ENCODE results near the gene MEX3D. TPM values are rescaled to one million over a fixed set of nuclear protein-coding genes. Genes with fewer than 3 reads are reported as not detected.

The MEX3D gene
- total and polyA plus RNA-seq, 4 experiments from 2014 or later, result 0.16 to 4.9 (median 4.5) TPM; not detected in 1

DNA sequence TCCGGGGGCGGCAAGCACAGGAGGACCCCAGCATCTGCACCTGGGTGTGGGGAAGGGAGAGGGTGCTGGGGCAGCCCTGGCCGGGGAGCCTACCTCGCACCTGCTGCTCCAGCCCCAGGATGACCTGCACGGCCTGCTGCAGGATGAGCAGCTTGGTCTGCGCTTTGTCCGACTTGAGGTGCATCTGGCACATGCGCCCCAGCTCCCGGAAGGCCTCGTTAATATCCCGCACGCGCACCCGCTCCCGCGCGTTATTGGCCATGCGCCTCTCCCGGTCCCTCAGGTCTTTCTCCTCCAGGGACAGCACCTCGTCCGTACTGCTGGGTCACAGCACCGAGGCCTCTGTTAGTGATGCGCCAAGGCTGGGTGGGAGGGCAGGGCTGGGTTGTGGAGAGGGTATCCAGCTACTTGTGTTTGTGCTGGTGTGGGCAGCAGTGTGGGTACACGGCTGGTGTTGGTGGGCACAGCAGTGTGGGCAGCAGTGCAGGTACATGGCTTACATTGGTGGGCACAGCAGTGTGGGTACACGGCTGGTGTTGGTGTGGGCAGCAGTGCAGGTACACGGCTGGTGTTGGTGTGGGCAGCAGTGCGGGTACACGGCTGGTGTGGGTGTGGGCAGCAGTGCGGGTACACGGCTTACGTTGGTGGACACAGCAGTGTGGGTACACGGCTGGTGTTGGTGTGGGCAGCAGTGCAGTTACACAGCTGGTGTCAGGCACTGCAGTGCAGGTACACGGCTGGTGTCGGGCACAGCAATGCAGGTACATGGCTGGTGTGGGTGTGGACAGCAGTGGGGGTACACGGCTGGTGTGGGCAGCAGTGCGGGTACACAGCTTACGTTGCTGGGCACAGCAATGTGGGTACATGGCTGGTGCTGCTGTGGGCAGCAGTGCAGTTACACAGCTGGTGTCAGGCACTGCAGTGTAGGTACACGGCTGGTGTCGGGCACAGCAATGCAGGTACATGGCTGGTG lies 44.3 kb upstream of the MEX3D start:
- Mint-ChIP-seq H3K27ac (no peak overlapping the region), H3K4me1 (peaks cover 14 to 54% (median 32%) of the 10 kb centered on the region in 4 donors), H3K9me3 (no peaks in the 10 kb centered on the region), H3K27me3 (no peaks in the 10 kb centered on the region), H3K4me3 (no peak overlapping the region), H3K36me3 (peaks cover 19 to 27% of the 10 kb centered on the region in 2 donors)
- peaks cover 27% of the 10 kb centered on the region for H3K36me3 ChIP-seq (ENCODE audit: insufficient read depth, low read length)
- intact Hi-C loops (cut with micrococcal nuclease), result no loop called here
- no peak overlapping the region for H3K4me3 ChIP-seq (ENCODE audit: low read length in 2 of 2)
- peak in 1 of 5 donors; percentile 29 for DNase-seq
- H3K9me3 ChIP-seq (ENCODE audit: control insufficient read depth in 1 of 2, low read length in 2 of 2), result no peaks in the 10 kb centered on the region
- H3K27ac ChIP-seq (ENCODE audit: low read depth, low read length), result no peak overlapping the region
- no peaks in the 10 kb centered on the region for H3K27me3 ChIP-seq (ENCODE audit: insufficient read depth, low read length)
- POLR2A ChIA-PET (ENCODE audit: partially characterized antibody), result interaction anchor here (1.1 to 9.8 kb wide), 2 partner anchors 19 to 39 kb away, joined by 3 to 115 read pairs; partner anchors contain the start of gene TCF3
- CTCF ChIA-PET (ENCODE audit: partially characterized antibody), result no interaction called here
- peaks cover 37% of the 10 kb centered on the region for H3K4me1 ChIP-seq (ENCODE audit: insufficient read depth, low read length)

- no peaks in the 10 kb centered on the region for H3K27me3 ChIP-seq (ENCODE audit: insufficient read depth, low read length)
- H3K36me3 Mint-ChIP-seq, result peaks cover 15 to 20% of the 10 kb centered on the region in 2 donors
- H3K4me1 Mint-ChIP-seq, result peaks cover 15 to 53% (median 30%) of the 10 kb centered on the region in 4 donors
- no peaks in the 10 kb centered on the region for H3K27me3 Mint-ChIP-seq
- H3K4me1 ChIP-seq (ENCODE audit: insufficient read depth, low read length), result peaks cover 34% of the 10 kb centered on the region
- ChIA-PET POLR2A (ENCODE audit: partially characterized antibody) (interaction anchor here (9.8 kb wide), 1 partner anchor 40 kb away, joined by 115 read pairs; the partner anchor contains the start of gene TCF3), CTCF (ENCODE audit: partially characterized antibody) (no interaction called here)
- H3K27ac ChIP-seq (ENCODE audit: low read depth, low read length), result no peak overlapping the region
- H3K4me3 ChIP-seq (ENCODE audit: low read length in 2 of 2), result no peak overlapping the region
- no peaks in the 10 kb centered on the region for H3K9me3 ChIP-seq (ENCODE audit: control insufficient read depth in 1 of 2, low read length in 2 of 2)
- no peaks in the 10 kb centered on the region for H3K9me3 Mint-ChIP-seq
- intact Hi-C loops (cut with micrococcal nuclease), result no loop called here
- H3K4me3 Mint-ChIP-seq, result peak overlapping the region in 1 of 8 donors; percentile 53
- H3K27ac Mint-ChIP-seq, result peak overlapping the region in 5 of 7 donors; percentile 15 to 64 (median 46)
- peaks cover 27% of the 10 kb centered on the region for H3K36me3 ChIP-seq (ENCODE audit: insufficient read depth, low read length)
- no peak for DNase-seq
These were observed 43.2 kb upstream of the MEX3D start for GRCh38 chr19:1611353-1611752.

DNA sequence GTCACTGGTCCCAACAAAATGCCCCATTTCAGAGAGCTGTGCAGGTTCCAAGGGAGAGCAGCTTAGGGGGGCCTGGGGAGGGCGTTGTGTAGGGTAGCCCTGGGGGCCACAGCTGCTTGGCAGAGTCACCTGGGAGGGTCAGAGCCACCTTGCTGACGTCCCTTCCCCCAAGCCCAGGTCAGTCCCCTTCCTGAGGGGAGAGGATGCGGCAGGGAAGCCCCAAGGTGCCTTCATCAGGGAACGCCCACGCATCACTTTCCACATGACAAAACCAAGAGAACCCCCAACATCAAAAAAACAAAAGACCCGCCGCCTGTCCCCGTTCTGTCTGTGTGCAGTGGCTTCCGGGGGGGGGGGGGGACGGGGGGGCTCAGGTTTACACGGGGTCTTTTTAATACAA lies 42.5 kb upstream of the MEX3D start:
- H3K36me3 ChIP-seq (ENCODE audit: insufficient read depth, low read length), result peaks cover 25% of the 10 kb centered on the region
- H3K4me3 Mint-ChIP-seq, result no peak overlapping the region
- DNase-seq, result no peak

DNA sequence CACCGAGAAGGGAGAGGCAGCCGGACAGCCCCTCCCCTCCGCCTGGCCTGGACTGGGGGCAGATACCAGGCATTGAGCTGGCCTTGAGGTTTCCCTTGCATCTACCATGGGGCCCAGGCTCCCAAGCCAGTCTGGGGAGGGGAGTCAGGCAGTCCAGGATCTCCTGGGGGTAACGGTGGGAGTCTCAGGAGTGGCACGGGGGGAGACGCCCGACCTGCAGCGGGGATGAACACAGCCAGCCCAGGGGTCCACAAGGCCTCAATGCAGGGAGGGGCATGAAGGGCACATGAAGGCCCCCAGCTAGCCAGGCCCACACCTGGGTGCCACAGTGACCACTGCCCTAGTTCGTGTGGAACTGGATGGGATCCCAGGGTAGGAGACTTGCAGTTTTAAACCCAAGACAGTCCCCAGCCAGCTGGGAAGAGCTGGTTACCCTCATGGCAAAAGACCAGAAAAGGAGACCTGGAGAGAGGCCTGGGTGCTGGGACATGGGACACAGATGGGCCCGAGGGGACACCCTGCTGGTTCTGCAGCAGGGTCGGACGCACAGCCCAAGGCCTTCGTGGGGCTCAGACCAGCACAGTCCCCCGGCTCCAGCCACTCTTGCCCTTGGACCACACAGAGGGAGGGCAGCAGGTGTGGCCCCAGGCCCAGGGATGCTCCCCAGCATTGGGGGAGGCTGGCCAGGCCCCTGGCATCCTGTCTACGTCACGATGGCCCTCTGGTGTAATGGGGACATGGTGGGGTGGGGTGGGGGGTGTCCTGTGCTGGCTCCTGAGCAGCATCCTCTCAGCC lies 41.8 kb upstream of the MEX3D start:
- DNase-seq, result no peak
- intact Hi-C loops (cut with micrococcal nuclease), result no loop called here
- H3K4me3 Mint-ChIP-seq, result peak overlapping the region in 5 of 8 donors; percentile 67 to 91 (median 88)
- no peaks in the 10 kb centered on the region for H3K9me3 ChIP-seq (ENCODE audit: control insufficient read depth in 1 of 2, low read length in 2 of 2)
- POLR2A ChIA-PET (ENCODE audit: partially characterized antibody), result interaction anchor here (1.9 to 9.8 kb wide), 2 partner anchors 17 to 41 kb away, joined by 10 to 115 read pairs; partner anchors contain the start of genes MBD3 and TCF3
- H3K4me1 ChIP-seq (ENCODE audit: insufficient read depth, low read length), result peaks cover 39% of the 10 kb centered on the region
- peaks cover 18 to 57% (median 38%) of the 10 kb centered on the region in 4 donors for H3K4me1 Mint-ChIP-seq
- H3K27ac ChIP-seq (ENCODE audit: low read depth, low read length), result peak overlapping the region; percentile 58
- H3K36me3 ChIP-seq (ENCODE audit: insufficient read depth, low read length), result peaks cover 22% of the 10 kb centered on the region
- peaks cover 8 to 21% of the 10 kb centered on the region in 2 donors for H3K36me3 Mint-ChIP-seq
- CTCF ChIA-PET (ENCODE audit: partially characterized antibody), result no interaction called here
- H3K27me3 ChIP-seq (ENCODE audit: insufficient read depth, low read length), result no peaks in the 10 kb centered on the region
- no peaks in the 10 kb centered on the region for H3K9me3 Mint-ChIP-seq
- no peaks in the 10 kb centered on the region for H3K27me3 Mint-ChIP-seq
- peak overlapping the region in 6 of 7 donors; percentile 64 to 99 (median 82) for H3K27ac Mint-ChIP-seq
- no peak overlapping the region for H3K4me3 ChIP-seq (ENCODE audit: low read length in 2 of 2)

More for the DNA sequence above, 42.5 kb upstream of the MEX3D start:
- H3K27me3 Mint-ChIP-seq, result no peaks in the 10 kb centered on the region
- peaks cover 18 to 55% (median 37%) of the 10 kb centered on the region in 4 donors for H3K4me1 Mint-ChIP-seq
- no peak overlapping the region for H3K27ac ChIP-seq (ENCODE audit: low read depth, low read length)
- peaks cover 39% of the 10 kb centered on the region for H3K4me1 ChIP-seq (ENCODE audit: insufficient read depth, low read length)
- no peak overlapping the region for H3K4me3 ChIP-seq (ENCODE audit: low read length in 2 of 2)
- H3K36me3 Mint-ChIP-seq, result peaks cover 10 to 22% of the 10 kb centered on the region in 2 donors
- no peaks in the 10 kb centered on the region for H3K9me3 ChIP-seq (ENCODE audit: control insufficient read depth in 1 of 2, low read length in 2 of 2)
- POLR2A ChIA-PET (ENCODE audit: partially characterized antibody), result interaction anchor here (9.8 kb wide), 1 partner anchor 41 kb away, joined by 115 read pairs; the partner anchor contains the start of gene TCF3
- H3K27ac Mint-ChIP-seq, result peak overlapping the region in 2 of 7 donors; percentile 18 to 42
- intact Hi-C loops (cut with micrococcal nuclease), result no loop called here
- no peaks in the 10 kb centered on the region for H3K9me3 Mint-ChIP-seq
- no peaks in the 10 kb centered on the region for H3K27me3 ChIP-seq (ENCODE audit: insufficient read depth, low read length)
- CTCF ChIA-PET (ENCODE audit: partially characterized antibody), result no interaction called here

DNA sequence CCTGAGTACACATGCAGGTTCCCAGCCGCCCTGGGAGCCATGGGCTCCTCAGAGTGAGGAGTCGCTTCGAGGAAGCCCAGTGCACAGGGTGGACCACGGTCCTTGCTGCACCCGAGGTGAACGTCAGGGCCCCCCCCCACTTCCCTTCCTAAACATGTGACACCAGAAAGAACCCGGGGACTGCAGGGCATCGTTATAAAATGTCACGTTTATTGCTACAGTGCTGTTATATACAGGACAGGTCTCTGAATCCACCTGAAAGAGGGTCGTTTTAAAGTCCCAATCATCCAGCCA lies 40.9 kb upstream of the MEX3D start:
- Mint-ChIP-seq H3K4me1 (peaks cover 18 to 65% (median 39%) of the 10 kb centered on the region in 4 donors), H3K36me3 (peaks cover 6 to 16% of the 10 kb centered on the region in 2 donors), H3K27me3 (no peaks in the 10 kb centered on the region), H3K27ac (peak overlapping the region; percentile 64 to 99 (median 84)), H3K4me3 (peak overlapping the region; percentile 51 to 91 (median 84)), H3K9me3 (no peaks in the 10 kb centered on the region)
- Histone ChIP-seq H3K27me3 (ENCODE audit: insufficient read depth, low read length) (no peaks in the 10 kb centered on the region), H3K36me3 (ENCODE audit: insufficient read depth, low read length) (peaks cover 20% of the 10 kb centered on the region), H3K27ac (ENCODE audit: low read depth, low read length) (peak overlapping the region; percentile 58), H3K4me3 (ENCODE audit: low read length in 2 of 2) (peak overlapping the region in 1 of 2 donors; percentile 63), H3K4me1 (ENCODE audit: insufficient read depth, low read length) (peaks cover 46% of the 10 kb centered on the region), H3K9me3 (ENCODE audit: control insufficient read depth in 1 of 2, low read length in 2 of 2) (no peaks in the 10 kb centered on the region)
- CTCF ChIA-PET (ENCODE audit: partially characterized antibody), result interaction anchor here (1.0 kb wide), 1 partner anchor 61 kb away, joined by 3 read pairs; no protein-coding TSS in a partner anchor
- intact Hi-C loops (cut with micrococcal nuclease), result no loop called here
- POLR2A ChIA-PET (ENCODE audit: partially characterized antibody), result interaction anchor here (0.6 to 9.8 kb wide), 3 partner anchors 16 to 42 kb away, joined by 4 to 115 read pairs (median 10); partner anchors contain the start of genes MBD3 and TCF3
- DNase-seq, result peak in 2 of 5 donors; percentile 16 to 20

DNA sequence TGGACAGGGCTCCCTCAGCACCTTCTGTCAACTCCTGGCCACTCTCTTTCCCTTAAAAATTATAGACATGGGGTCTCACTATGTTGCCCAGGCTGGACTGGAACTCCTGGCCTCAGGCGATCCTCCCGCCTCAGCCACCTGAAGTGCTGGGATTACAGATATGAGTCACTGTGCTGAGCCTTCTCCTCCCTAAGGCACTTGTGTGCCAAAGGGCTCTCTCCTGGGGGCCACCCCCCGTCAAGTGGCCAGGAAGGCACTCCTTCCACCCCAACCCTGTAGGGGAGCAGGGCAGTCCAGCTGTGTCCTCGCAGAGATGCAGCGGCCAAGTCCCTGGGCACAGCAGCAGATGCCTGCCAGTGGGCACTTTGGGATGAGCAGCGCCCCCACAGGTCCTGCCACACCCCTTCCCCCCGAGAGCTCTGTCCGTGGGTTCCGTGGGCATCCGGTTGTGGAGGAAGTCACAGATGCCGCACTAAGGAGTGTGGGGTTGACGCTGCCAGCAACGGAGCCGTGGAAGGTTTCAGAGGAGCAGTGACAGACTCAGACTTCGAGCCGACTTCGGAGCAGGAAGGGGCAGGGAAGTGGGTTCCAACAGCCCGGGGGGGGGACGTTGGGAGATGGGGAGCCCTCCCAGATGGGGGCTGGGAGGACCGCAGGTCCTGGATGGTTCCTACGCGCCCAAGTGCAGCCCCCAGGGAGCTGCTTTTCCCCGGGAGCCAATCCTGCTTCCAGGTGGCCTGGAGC lies 40.4 kb upstream of the MEX3D start:
- H3K27me3 Mint-ChIP-seq, result no peaks in the 10 kb centered on the region
- Histone ChIP-seq H3K9me3 (ENCODE audit: control insufficient read depth in 1 of 2, low read length in 2 of 2) (no peaks in the 10 kb centered on the region), H3K27ac (ENCODE audit: low read depth, low read length) (peak overlapping the region; percentile 58), H3K4me1 (ENCODE audit: insufficient read depth, low read length) (peaks cover 52% of the 10 kb centered on the region), H3K4me3 (ENCODE audit: low read length in 2 of 2) (peak overlapping the region in 1 of 2 donors; percentile 63), H3K27me3 (ENCODE audit: insufficient read depth, low read length) (no peaks in the 10 kb centered on the region), H3K36me3 (ENCODE audit: insufficient read depth, low read length) (peaks cover 16% of the 10 kb centered on the region)
- peaks cover 18 to 70% (median 43%) of the 10 kb centered on the region in 4 donors for H3K4me1 Mint-ChIP-seq
- peak overlapping the region; percentile 82 to 99 (median 92) for H3K27ac Mint-ChIP-seq
- ChIA-PET CTCF (ENCODE audit: partially characterized antibody) (interaction anchor here (1.0 to 2.1 kb wide), 2 partner anchors 43 to 60 kb away, joined by 3 to 7 read pairs; partner anchors contain the start of gene TCF3), POLR2A (ENCODE audit: partially characterized antibody) (interaction anchor here (0.6 to 9.8 kb wide), 4 partner anchors 16 to 64 kb away, joined by 4 to 115 read pairs (median 7); partner anchors contain the start of genes MBD3 and TCF3)
- intact Hi-C loops (cut with micrococcal nuclease), result no loop called here
- H3K36me3 Mint-ChIP-seq, result peaks cover 6 to 14% of the 10 kb centered on the region in 2 donors
- peak overlapping the region; percentile 83 to 91 (median 86) for H3K4me3 Mint-ChIP-seq
- no peaks in the 10 kb centered on the region for H3K9me3 Mint-ChIP-seq
- DNase-seq, result peak; percentile 26 to 59 (median 38)
